COLO668 (cell line): ENCODE measurements around the gene HOXB3.

ENCODE experiments used
- DNase-seq: peaks from one replicate; lab custom pipeline; 2025; ENCODE audit not compliant: unreplicated experiment; lab: John Stamatoyannopoulos, UW

HOXB3 gene

DNA sequence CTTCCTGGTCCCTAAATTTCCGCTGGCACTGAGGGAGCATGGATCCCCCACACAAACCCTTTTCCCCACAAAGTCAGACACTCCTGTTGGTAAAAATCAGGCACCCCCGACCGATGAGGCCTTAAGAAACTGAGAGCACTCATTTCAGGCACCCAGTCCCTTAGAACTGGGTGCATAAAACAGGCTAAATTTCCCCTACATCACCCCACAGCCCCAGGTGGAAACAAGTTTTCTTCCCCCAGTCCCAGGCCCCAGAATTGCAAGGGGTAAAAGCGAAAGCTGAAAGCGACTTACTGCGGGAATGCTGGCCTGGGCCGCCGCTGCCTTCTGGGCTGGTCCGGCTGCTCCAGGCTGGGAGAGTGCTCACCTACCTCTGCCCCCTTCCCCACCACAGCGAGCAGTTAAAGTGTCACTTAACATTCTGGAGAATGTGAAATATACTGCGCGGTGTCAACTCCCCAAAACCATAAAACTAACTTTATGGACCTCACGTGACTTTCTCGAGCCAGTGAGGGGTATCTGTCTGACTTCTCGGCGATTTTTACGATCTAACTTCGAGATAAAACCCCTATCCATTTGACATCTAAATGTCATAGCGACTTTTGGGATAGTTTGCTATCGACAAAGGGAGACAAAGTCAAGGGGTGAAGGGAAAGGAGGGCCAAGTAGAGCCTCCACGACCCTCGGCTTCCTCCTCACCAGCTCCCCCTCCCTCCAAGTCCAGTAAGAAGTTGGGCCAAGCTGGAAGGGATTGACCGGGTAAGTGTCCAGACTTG lies at the start of gene HOXB3:
TSS of gene HOXB3 (minus strand) at position 411 of the 776 bp plus-strand sequence. CDS start 37,767 bp downstream, outside the sequence.
- peak; percentile 29 for DNase-seq

DNA sequence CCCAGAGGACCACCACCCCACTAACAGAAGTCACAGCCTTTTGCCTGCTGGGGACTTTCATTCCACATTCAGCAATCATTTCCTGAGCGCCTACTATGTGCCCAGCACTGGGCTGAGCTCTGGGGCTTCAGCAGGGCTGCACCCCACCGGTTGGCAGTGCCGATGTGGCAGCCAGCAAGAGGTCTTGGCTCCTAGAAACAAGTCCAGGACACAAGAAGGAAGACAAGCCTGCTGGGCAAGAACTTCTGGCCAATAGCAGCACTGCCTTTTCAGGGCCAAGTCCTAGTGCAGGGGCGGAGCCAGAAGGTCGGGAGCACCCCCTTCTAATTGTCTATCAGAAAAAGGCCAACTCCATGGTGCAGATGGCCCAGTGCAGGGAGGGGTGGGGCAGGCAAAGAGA lies 49.1 kb upstream of the HOXB3 start:
- DNase-seq, result no peak

DNA sequence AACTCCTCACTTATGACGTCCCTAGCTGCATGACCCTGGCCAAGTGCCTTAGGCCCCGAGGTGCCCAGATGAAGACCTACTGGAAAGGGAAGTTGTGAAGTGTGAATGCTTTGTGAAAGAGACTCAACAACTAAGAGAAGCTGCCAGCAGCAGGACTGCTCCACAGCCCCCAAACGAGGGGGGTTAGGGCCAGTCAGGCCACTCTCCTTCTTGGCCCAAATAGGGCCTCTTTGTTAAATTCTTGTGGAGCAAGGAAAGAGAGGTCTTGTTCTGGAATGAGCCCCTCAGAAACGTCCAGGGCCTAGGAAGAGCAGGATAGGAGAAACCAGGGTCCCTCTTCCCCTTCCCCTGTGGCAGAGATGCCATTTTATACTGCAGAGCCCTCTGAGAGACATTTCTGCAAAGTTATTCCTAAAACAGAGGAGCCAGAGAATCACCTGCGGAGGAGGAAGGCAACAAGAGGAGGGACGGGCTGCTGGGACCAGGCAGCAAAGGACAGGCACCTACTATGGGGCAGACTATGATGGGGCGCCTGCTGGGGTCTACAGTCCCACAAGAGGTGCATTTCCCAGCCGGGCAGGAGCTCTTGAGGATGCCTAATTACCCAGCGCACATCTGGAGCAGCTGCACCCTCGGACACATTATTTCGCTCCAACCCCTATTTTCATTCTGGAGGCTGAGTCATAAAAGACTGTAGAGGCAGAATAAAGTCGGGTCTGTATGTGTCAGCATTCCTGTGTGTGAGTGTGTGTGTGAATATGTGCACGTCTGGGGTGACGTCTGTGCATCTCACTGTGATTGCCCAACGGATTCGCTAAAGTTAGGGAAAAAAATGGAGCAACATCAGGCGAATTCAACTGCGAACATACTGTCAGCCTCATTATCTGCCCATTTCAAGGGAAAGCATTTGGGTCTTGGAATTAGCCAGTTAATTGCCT lies 47.6 kb upstream of the HOXB3 start:
- DNase-seq, result no peak

DNA sequence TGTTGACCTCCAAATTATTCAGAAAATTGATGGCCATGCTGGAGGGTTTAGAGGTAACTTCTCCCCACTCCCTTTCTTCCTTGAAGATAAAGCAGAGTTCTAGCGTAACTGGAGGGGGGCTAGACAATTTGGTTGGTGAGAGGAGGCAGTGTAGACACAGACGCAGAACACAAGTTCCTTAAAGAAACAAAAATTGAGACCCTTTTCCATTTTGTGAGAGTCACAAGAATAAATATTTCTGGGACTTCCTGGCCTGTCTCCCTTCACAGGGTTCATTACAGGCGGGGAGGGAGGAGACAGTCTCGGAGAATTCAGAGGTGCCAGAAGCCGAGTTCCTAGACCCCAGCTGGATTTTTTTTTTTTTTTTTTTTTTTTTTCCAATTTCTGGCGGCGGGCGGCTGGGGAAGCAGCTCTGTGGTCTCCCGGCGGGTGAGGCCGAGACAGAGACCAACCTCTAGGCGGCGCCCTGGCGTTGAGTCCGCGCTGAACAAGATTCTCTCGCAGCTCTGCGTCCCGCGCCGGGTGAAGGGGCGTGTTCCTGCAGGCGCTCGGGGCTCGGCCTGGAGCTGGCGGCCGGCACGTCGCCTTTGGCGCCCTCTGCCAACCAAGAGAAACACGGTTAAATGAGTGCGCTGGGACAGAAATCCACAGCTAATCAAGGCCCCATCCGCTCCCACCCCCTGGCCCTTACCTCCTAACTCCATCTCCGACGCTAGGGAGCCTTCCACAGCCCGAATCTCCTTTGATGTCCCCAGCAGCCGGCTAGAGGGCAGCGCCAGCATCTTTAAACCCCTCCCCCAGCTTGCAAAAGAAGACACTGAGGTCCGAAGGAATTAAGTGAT lies 46.4 kb upstream of the HOXB3 start:
- DNase-seq, result peak; percentile 74

DNA sequence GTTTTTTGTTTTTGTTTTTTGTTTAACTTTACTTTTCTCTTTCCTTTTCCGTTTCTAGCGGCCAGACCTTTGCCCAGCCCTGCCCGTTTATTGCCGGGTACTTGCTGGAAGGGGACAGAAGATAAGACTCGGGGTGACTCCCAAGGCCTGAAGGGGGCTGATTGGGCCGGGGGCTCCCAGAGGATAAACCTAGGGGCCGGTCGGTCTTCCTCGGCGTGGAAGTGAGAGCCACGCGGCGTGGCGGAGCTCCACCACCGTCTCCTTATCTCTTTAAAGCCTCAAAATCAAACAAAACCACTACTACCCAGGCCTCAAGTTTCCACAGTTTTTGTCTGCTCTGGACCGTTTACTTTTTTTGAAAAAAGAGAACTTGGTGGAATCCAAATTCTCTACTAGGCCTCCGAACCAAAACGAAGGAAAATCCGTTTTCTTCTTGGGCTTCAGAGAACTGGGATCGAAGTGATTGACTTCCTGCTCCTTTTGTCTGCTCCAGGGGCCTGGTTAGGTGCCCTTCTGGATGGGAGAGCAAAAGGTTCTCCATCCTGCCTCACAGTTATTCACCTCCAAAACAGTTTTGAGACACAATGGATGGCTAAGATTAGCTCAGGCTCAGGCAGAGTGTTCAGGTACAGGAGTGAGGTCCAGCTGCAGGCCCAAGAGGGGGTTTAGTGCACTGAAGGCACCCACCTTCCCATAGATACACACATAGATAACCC lies 44.6 kb upstream of the HOXB3 start:
- DNase-seq, result no peak

DNA sequence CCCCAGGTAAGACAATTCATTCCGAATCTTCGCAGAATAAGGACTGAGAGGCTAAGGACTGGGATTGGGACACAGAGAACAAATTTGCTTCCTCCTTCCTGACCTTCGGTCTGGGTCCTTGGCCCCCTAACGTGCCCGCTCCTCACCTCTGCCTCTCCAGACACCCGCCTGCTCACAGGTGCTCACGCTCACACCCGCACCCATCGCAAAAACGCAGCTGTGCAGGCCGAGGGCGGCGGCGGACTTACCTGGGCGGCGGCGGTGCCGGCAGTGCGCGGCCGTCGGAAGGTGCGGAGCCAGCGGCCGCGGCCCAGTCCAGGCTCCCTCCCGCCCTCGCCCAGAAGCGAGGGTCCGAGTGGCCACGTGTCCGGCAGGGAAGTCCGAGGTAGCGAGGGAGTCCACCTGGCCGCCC lies 43.2 kb upstream of the HOXB3 start:
- DNase-seq, result no peak

DNA sequence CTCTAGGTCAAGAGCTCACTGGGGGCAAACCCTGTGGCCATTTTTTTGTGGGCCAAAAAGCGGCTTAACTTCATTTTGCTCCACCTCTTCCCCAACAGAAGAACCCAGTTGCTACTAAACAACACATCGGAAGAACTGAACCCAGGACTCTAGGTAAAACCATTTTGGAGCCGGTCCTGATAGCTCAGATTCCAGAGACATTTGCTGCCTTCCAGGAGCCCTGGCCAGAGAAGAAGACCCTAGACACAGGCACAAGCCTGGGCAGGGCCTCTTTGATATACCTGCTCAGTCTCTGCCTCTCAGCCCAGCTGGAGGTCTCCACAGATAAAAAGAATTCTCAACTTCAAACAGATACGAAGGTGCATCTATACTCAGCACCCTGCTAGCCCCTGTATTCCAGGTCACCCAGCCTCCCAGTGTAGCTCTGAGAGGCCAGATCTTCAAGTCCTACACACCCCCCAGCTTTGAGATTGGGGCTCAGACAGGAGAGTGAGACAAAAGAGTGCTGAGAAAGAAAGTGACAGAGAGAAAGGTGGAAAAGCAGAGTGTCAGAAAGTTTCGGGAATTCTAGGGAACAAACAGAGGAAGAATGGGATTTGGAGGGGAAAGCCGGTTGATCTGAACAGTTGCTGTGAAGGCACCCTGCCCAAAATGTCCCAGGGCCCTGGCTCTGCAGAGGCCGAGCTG lies 42.7 kb upstream of the HOXB3 start:
- no peak for DNase-seq

DNA sequence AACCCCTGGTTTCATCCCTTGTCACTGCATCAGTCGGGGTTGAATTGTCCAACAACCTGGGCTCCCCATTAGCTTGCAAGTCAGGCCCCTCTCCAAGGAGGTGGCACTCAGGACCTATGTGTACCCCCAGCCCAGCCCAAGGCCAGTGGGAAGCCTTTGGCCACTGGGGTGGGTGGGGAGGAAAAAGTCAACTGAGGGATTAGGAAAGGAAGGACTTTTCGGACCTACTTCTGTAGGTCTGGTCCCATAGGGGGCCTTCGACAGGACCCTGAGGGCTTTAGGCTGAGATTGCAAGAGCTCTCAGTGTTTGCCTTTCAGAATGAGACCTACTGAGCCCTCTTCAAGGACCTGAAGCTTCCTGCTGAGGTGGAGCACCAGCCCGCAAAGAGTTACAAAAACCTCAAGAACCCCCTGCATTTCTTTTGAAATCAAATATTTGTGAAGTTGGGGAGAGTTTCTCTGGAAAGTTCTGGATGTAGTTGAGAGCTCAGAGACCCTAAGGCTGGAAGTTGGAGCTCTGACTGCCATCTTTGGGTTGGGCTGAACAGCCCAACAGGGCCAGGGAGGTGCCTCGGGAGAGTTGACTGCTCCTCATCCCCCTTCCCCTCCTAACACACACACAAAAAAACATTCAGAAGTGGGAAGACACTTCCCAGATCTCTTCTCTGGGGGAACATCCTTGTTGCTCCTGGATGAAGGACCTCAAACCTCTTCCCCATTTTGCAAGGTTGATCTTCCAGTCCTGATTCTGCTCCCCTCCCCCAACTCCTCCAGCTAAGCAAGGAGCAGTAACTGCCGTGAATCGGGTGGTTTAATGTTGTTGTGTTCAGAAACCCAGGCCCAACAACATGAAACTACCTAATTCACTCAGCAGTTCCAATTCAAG lies 41.9 kb upstream of the HOXB3 start:
- no peak for DNase-seq

DNA sequence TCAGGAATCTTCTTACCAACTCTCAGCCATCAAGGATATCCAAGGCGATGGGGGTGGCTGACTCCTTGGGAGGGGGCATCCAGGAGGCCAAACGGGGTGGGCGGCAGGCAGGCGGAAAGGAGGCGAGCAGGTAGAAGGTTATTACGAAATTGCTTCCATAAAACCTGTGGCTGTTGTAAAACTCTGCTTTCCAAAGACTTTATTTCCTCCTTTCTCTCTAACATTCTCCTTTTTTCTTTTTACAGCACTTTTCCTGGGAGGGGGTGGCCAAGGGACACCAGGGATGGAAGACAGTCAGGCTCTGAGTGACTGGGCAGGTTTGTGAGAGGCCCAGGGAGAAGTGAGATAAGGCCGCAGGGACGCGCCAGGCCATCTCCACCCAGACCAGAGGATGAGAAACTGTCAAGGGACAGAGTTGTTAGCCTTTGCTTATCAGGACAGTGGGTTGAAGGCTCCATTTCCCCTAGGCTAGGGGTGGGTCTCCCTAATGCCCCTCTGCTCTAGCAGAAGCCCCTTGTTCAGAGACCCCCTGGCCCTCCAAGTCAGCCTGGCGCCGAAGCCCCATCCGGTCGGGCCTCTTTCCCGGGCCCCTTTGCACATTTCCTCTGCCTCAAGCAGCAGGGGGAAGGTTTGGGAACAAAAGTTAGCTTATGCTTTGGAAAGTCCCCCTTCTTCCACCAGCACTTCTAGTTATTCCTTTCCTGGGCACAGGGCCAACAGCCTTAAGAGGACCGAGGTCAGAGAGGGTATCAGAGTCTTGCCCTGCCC lies 41.1 kb upstream of the HOXB3 start:
- no peak for DNase-seq

DNA sequence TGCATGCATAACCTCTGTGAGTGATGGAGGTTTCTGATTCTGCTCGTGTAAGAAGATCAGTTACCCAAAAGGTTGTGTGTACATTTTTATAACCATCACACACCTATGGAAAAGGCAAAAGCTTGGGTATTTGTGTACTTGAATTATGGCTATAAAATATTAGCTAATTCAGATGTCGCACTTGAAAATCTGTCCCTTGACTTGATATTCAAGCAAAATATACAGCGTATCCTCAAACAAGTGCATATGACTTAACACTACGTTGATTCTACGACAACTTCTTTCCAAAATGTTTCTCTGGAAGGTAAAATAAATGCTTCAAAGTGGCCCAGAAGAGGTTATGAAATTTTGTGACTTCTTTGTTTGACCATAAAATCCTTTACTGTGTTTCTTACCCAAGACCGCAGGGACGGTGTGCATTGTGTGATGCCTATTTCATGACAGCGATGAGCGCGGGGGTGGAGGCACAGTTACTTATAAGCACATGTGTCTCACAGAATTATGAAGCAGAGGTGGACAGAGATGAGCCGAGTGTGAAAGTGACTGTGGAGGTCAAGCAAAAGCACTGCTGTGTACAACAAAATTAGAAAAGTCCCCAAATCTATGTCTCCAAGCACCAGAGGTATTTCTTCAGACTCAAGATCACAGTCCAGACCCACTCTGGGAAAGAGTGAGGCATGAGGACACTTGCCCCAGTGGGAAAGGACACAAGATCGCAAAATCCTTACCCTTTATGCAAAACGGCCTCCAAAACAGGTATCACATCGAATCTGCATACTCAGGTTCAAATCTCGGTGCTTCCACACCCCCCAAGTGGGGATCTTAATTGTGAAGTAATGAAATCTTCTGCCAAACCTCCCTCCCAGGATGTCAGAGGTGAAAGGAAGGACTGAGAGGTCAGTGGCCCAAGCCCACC lies 40.2 kb upstream of the HOXB3 start:
- no peak for DNase-seq

DNA sequence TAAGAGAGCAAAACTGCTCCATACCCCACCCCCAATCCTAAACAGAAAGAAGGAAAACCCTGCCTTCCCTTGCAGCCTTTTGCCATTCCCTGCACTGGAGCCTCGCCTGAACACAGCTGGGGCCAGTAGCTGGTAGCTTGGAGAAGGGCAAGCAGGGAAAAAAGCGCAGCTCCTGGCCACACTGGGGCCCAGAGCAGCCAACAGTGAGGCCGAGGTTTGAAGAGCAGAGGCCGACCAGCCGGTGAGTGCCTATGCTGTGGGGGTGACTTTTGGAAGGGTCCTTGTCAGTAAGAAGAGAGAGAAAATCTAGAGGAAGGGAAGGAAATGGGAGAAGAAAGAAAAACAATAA lies 39.3 kb upstream of the HOXB3 start:
- DNase-seq, result no peak

DNA sequence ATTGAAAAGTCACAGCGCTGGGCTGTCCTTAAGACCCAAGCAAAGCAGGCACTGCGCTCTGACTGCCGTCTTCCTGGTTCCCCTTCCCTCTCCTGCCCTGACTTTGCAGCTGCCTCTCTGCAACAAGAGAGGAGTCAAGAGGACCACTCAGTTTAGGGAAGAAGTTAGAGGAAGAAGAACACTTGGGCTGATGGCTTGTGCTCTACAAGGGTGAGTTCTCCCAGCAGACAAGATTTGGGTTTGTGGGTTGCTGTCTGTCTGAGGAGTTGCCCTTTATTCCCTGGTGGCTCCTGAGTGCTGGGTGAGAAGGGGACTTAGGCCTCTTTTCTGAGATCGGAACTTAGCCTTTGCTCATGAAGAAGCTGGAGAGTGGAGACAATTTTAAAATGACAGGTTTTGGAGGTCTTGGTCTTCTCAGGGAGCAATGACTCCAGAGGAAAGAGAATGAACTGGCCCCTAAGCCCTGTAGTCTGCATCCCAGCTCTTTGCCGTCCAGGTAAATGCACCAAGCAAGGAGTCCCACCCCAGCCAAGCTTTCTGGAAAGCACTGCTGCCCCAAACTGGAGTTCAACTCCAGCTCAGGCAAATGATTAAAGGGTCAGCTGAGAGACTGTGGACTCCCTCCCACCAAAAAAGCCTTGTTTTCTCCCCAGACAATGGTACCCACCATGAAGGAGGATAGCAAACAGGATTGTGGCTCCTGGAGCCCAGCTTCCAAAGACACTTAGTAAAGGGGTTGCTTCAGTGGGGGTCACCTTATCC lies 38.8 kb upstream of the HOXB3 start:
- no peak for DNase-seq

DNA sequence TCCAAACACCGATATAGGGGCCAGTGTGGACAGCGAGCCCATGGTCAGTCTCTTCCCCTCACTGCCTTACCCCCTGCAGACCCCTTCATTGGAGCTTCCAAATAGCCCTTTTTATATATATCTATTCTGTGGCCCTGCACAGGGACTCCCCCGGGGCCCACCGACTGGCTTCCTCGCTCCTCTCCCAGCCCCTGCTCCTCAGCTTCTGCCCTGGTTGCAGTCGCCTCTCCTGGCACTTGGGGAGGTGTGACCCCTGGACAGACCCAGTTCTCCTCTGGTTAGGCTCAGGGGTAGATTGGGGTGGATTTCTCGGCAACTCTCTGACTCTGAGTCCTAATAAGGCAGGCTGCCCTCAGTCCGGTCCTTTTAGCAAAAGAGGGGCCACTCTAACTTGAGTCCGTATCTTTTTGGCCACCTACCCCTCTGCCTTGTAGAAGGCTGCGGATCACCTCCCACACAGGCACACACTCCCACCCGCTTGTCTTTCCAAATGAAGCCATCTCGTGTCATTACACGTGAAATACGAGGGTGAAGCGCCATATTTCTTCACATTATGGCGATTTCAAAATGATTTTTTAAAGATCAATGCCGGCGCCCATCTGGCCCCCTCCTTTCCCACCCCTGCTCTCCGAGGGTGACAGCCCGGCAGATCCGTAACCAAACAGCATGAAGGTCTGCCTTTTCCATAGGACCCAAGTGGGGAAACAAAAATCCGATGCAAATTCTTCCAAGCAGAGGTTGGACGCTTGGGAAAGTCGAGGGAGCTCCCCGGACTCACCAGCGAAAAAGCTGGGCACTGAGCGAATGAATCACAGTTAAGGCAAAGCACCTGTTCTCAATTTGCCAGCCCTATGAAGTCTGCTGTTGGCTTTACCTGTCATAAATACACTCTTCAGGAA lies 37.8 kb upstream of the HOXB3 start:
- DNase-seq, result no peak

DNA sequence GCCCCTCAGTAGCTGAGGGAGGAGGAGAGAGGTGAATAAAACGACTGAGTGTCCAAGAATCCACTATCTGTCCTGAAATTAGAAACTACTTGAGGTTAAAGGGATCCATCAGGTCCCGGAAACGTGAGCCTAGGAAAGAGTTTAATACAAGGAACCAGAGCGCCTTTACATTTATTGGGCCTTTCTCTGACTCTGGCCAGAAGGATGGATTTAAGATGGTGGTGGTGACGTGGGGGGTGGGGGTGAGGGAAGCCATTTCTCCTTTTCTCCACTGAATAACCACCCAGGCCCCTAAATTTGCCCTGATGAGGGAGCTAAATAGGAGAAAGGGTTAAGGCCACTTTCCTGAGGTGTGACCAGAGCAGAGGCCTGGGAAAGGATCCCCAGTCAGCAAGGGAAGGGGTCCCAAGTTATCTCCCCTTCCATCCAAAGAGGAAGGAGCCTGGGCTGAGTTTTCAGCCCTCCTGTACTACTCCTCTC lies 37.1 kb upstream of the HOXB3 start:
- DNase-seq, result no peak
